Central memory CD8-positive, alpha-beta T cell (primary cell): Measurements from ENCODE around the gene DESI1.
A peak's percentile ranks its signal among the peaks of the same experiment; 100 is the strongest.

ENCODE experiments used
- ATAC-seq: fragments of 150-1000 bp; cut with Tn5 transposase; replicated peaks from 2 replicates; pipeline ENCODE4 v1.10.0; 2022; ENCODE audit warnings: mild to moderate bottlenecking, moderate FRiP score, moderate number of reproducible peaks; ENCODE audit not compliant: poor library complexity, severe bottlenecking; ENCODE audit errors: extremely low read depth
- DNase-seq, 2 donors: peaks; one replicate each; pipeline ENCODE4 v3.0.0; 2021; ENCODE audit warnings: low spot score in 2 of 2
- H3K27ac Mint-ChIP-seq: one replicate; pipeline ENCODE4 v1.8.0; 2022; ENCODE audit warnings: low read depth, mild to moderate bottlenecking, moderate library complexity, mixed read lengths
- H3K27me3 Mint-ChIP-seq: one replicate; pipeline ENCODE4 v1.8.0; 2022; ENCODE audit warnings: mixed read lengths
- H3K36me3 Mint-ChIP-seq: one replicate; pipeline ENCODE4 v1.8.0; 2022; ENCODE audit warnings: mild to moderate bottlenecking, moderate library complexity, mixed read lengths; ENCODE audit not compliant: insufficient read depth
- H3K4me1 Mint-ChIP-seq: one replicate; pipeline ENCODE4 v1.8.0; 2022; ENCODE audit warnings: mixed read lengths
- H3K4me3 Mint-ChIP-seq: one replicate; pipeline ENCODE4 v1.8.0; 2022; ENCODE audit warnings: mild to moderate bottlenecking, moderate library complexity, mixed read lengths
- H3K9me3 Mint-ChIP-seq: one replicate; pipeline ENCODE4 v1.8.0; 2022; ENCODE audit warnings: mixed read lengths

DESI1 gene

GRCh38 chr22:41625577-41625976 is 4.7 kb upstream of the DESI1 start:
- no peak for DNase-seq
- Mint-ChIP-seq H3K27ac (no peak overlapping the region), H3K27me3 (no peaks in the 10 kb centered on the region), H3K9me3 (no peaks in the 10 kb centered on the region), H3K36me3 (peaks cover 86% of the 10 kb centered on the region), H3K4me1 (peaks cover 35% of the 10 kb centered on the region), H3K4me3 (no peak overlapping the region)
- ATAC-seq, result no peak

- peak overlapping the region; percentile 96 for H3K4me3 Mint-ChIP-seq
- H3K36me3 Mint-ChIP-seq, result peaks cover 51% of the 10 kb centered on the region
- ATAC-seq, result no peak
- no peaks in the 10 kb centered on the region for H3K27me3 Mint-ChIP-seq
- DNase-seq, result no peak
- peaks cover 34% of the 10 kb centered on the region for H3K4me1 Mint-ChIP-seq
- H3K9me3 Mint-ChIP-seq, result no peaks in the 10 kb centered on the region
- H3K27ac Mint-ChIP-seq, result peak overlapping the region; percentile 97
These were observed 1.0 kb upstream of the DESI1 start for GRCh38 chr22:41621911-41622179.

GRCh38 chr22:41621099-41621910 is 462 bp upstream of the DESI1 start, which contains the start of gene XRCC6:
Gene XRCC6 (plus strand): TSS chr22:41621295. CDS start chr22:41622005, 710 bp downstream.
- Mint-ChIP-seq H3K4me3 (peak within 1 kb of the TSS; percentile 96), H3K4me1 (peaks cover 32% of the 10 kb centered on the region), H3K36me3 (peaks cover 48% of the 10 kb centered on the region), H3K27ac (peak within 1 kb of the TSS; percentile 97), H3K9me3 (no peaks in the 10 kb centered on the region), H3K27me3 (no peaks in the 10 kb centered on the region)
- ATAC-seq, result peak; percentile 89
- peak; percentile 100 for DNase-seq

- ATAC-seq, result peak; percentile 30
- peaks cover 32% of the 10 kb centered on the region for H3K4me1 Mint-ChIP-seq
- peaks cover 40% of the 10 kb centered on the region for H3K36me3 Mint-ChIP-seq
- no peaks in the 10 kb centered on the region for H3K27me3 Mint-ChIP-seq
- H3K27ac Mint-ChIP-seq, result peak overlapping the region; percentile 97
- H3K4me3 Mint-ChIP-seq, result peak overlapping the region; percentile 96
- DNase-seq, result no peak
- H3K9me3 Mint-ChIP-seq, result no peaks in the 10 kb centered on the region
These were observed 759 bp downstream of the DESI1 start for GRCh38 chr22:41619979-41620588.

- peaks cover 2% of the 10 kb centered on the region for H3K4me1 Mint-ChIP-seq
- no peak overlapping the region for H3K4me3 Mint-ChIP-seq
- DNase-seq, result no peak
- no peaks in the 10 kb centered on the region for H3K27me3 Mint-ChIP-seq
- H3K27ac Mint-ChIP-seq, result no peak overlapping the region
- no peak for ATAC-seq
- H3K36me3 Mint-ChIP-seq, result peaks cover 6% of the 10 kb centered on the region
- no peaks in the 10 kb centered on the region for H3K9me3 Mint-ChIP-seq
These were observed 7.4 kb downstream of the DESI1 start for GRCh38 chr22:41613456-41613855.

- no peak for DNase-seq
- H3K9me3 Mint-ChIP-seq, result no peaks in the 10 kb centered on the region
- no peaks in the 10 kb centered on the region for H3K27me3 Mint-ChIP-seq
- H3K4me3 Mint-ChIP-seq, result no peak overlapping the region
- no peak overlapping the region for H3K27ac Mint-ChIP-seq
- no peaks in the 10 kb centered on the region for H3K4me1 Mint-ChIP-seq
- ATAC-seq, result no peak
- peaks cover 6% of the 10 kb centered on the region for H3K36me3 Mint-ChIP-seq
These were observed 8.1 kb downstream of the DESI1 start for GRCh38 chr22:41612603-41613306.

GRCh38 chr22:41608386-41608785 is 12.5 kb downstream of the DESI1 start:
- Mint-ChIP-seq H3K4me3 (no peak overlapping the region), H3K27ac (no peak overlapping the region), H3K4me1 (peaks cover 12% of the 10 kb centered on the region), H3K36me3 (peaks cover 23% of the 10 kb centered on the region), H3K9me3 (no peaks in the 10 kb centered on the region), H3K27me3 (no peaks in the 10 kb centered on the region)
- DNase-seq (no peak), ATAC-seq (no peak)

DNA sequence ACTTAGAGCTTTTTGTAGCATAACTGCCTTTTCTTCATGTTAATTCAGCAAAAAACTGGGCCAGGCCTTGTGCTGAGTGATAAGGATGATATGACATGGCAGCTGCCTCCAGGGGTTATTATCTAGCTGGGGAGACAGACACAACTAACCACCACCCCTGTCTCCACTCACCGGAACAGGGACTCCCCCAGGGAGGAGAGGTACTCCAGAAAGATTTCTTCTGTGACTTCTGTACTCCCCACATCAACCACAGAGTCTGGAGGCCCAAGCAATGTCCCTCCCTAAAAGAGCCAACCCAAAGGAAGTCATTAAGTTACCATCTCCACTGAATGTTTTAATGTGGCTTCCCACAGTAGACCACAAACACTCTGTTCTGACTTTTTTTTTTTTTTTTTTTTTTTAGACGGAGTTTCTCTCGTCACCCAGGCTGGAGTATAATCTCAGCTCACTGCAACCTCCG is 16.9 kb downstream of the DESI1 start:
- peak; percentile 98 for ATAC-seq
- peak in 1 of 2 donors; percentile 71 for DNase-seq
- Mint-ChIP-seq H3K9me3 (no peaks in the 10 kb centered on the region), H3K27me3 (no peaks in the 10 kb centered on the region), H3K36me3 (peaks cover 34% of the 10 kb centered on the region), H3K4me1 (peaks cover 24% of the 10 kb centered on the region), H3K27ac (peak overlapping the region; percentile 89), H3K4me3 (peak overlapping the region; percentile 65)

- H3K9me3 Mint-ChIP-seq, result no peaks in the 10 kb centered on the region
These were observed 19.9 kb downstream of the DESI1 start for GRCh38 chr22:41600976-41601375.

GRCh38 chr22:41598891-41599635 is 21.8 kb downstream of the DESI1 start:
- peaks cover 20% of the 10 kb centered on the region for H3K36me3 Mint-ChIP-seq
- no peak overlapping the region for H3K4me3 Mint-ChIP-seq
- no peak for DNase-seq

More at GRCh38 chr22:41600976-41601375, 19.9 kb downstream of the DESI1 start:
- no peak for DNase-seq
- ATAC-seq, result no peak
- Mint-ChIP-seq H3K27ac (no peak overlapping the region), H3K4me1 (peaks cover 30% of the 10 kb centered on the region), H3K27me3 (no peaks in the 10 kb centered on the region), H3K36me3 (peaks cover 32% of the 10 kb centered on the region), H3K4me3 (no peak overlapping the region)

GRCh38 chr22:41598081-41598480 is 22.8 kb downstream of the DESI1 start:
- DNase-seq (no peak), ATAC-seq (no peak)
- Mint-ChIP-seq H3K4me1 (peaks cover 15% of the 10 kb centered on the region), H3K4me3 (no peak overlapping the region), H3K36me3 (peaks cover 16% of the 10 kb centered on the region), H3K27ac (no peak overlapping the region), H3K27me3 (no peaks in the 10 kb centered on the region), H3K9me3 (no peaks in the 10 kb centered on the region)

More at GRCh38 chr22:41598891-41599635, 21.8 kb downstream of the DESI1 start:
- H3K9me3 Mint-ChIP-seq, result no peaks in the 10 kb centered on the region
- H3K27me3 Mint-ChIP-seq, result no peaks in the 10 kb centered on the region
- no peak for ATAC-seq
- peaks cover 25% of the 10 kb centered on the region for H3K4me1 Mint-ChIP-seq
- H3K27ac Mint-ChIP-seq, result no peak overlapping the region

- no peaks in the 10 kb centered on the region for H3K9me3 Mint-ChIP-seq
- peaks cover 13% of the 10 kb centered on the region for H3K36me3 Mint-ChIP-seq
- DNase-seq (no peak), ATAC-seq (no peak)
- H3K4me1 Mint-ChIP-seq, result peaks cover 10% of the 10 kb centered on the region
- no peaks in the 10 kb centered on the region for H3K27me3 Mint-ChIP-seq
- H3K4me3 Mint-ChIP-seq, result no peak overlapping the region
- H3K27ac Mint-ChIP-seq, result no peak overlapping the region
These were observed 23.2 kb downstream of the DESI1 start for GRCh38 chr22:41597635-41597953.
